ENCODE data around the gene MXD3.
"Not testable (repeated sequence)": the region's sequence is repeated elsewhere in the genome, so short reads cannot be mapped to it uniquely, and the experiment has no call there.

The MXD3 gene

GRCh38 chr5:177306674-177307543 is 4.8 kb downstream of the MXD3 start:
- Histone ChIP-seq H3K9me3 (ENCODE audit: control insufficient read depth, insufficient read depth, low read depth, low read length) (no peaks in the 10 kb centered on the region), H3K27ac (ENCODE audit: extremely low read depth, low read depth, low read length) (no peak overlapping the region)

GRCh38 chr5:177306103-177306640 is 5.5 kb downstream of the MXD3 start:
- not testable (repeated sequence) for H3K4me3 ChIP-seq (ENCODE audit: low read depth, low read length)
- TF ChIP-seq SCRT1 (tag by site-specific recombination; IDR thresholded peaks at IDR 0.05; ENCODE audit: borderline replicate concordance) = peak; percentile 55; the same call in 1 of the 2 replicates
- TF ChIP-seq SCRT2 (tag by site-specific recombination; IDR thresholded peaks at IDR 0.05) = peak; percentile 84
- TF ChIP-seq KLF1 (tag by site-specific recombination; IDR thresholded peaks at IDR 0.05) = 0 out of 2 replicates have a peak, but pooled peaks have one; percentile 8
- 0 out of 2 replicates have a peak, but pooled peaks have one; percentile 25 for TF ChIP-seq ZNF335 (tag by site-specific recombination; conservative IDR thresholded peaks at IDR 0.05)

More at GRCh38 chr5:177306674-177307543, 4.8 kb downstream of the MXD3 start:
- H3K4me1 ChIP-seq (ENCODE audit: control insufficient read depth, insufficient read depth, low read length) = peaks cover 11% of the 10 kb centered on the region
- no peak for TF ChIP-seq SP2 (tag by site-specific recombination; IDR thresholded peaks at IDR 0.05)
- TF ChIP-seq ZNF280D (tag by site-specific recombination; IDR thresholded peaks at IDR 0.05) = no peak
- TF ChIP-seq SCRT1 (tag by site-specific recombination; IDR thresholded peaks at IDR 0.05; ENCODE audit: borderline replicate concordance) = peak; percentile 64; the same call in 1 of the 2 replicates
- TF ChIP-seq ZNF391 (tag by site-specific recombination; IDR thresholded peaks at IDR 0.05; ENCODE audit: borderline replicate concordance, low read depth) = no peak
- 0 out of 2 replicates have a peak, but pooled peaks have one; percentile 20 for TF ChIP-seq ZNF341 (tag by site-specific recombination; IDR thresholded peaks at IDR 0.05; ENCODE audit: low read depth)
- TF ChIP-seq SCRT2 (tag by site-specific recombination; IDR thresholded peaks at IDR 0.05) = peak; percentile 71
- TF ChIP-seq ZNF223 (tag by site-specific recombination; IDR thresholded peaks at IDR 0.05) = no peak
- TF ChIP-seq CTCF (tag by site-specific recombination; IDR thresholded peaks at IDR 0.05) = peak; percentile 48; the same call in 1 of the 2 replicates
- peak; percentile 74 for TF ChIP-seq ZNF664 (tag by site-specific recombination; IDR thresholded peaks at IDR 0.05)
- ChIA-PET CTCF (interaction anchor here (0.6 to 1.0 kb wide), 3 partner anchors 65 to 195 kb away, joined by 3 read pairs; no protein-coding TSS in a partner anchor), POLR2A (interaction anchor here (0.5 to 1.5 kb wide), 4 partner anchors 9 to 155 kb away, joined by 3 read pairs; no protein-coding TSS in a partner anchor)
- H3K4me3 ChIP-seq (ENCODE audit: low read depth, low read length) = no peak overlapping the region
- peaks cover 4 to 55% of the 10 kb centered on the region in 2 experiments; a peak in 2 of 3 replicates for H3K36me3 ChIP-seq (ENCODE audit: control insufficient read depth in 2 of 2, insufficient read depth in 1 of 2, low read length in 2 of 2)

GRCh38 chr5:177304392-177305119 is 7.1 kb downstream of the MXD3 start:
- Histone ChIP-seq H3K4me3 (ENCODE audit: low read depth, low read length) (peak overlapping the region; percentile 90), H3K4me1 (ENCODE audit: control insufficient read depth, insufficient read depth, low read length) (peaks cover 9% of the 10 kb centered on the region), H3K9me3 (ENCODE audit: control insufficient read depth, insufficient read depth, low read depth, low read length) (no peaks in the 10 kb centered on the region), H3K36me3 (ENCODE audit: control insufficient read depth in 2 of 2, insufficient read depth in 1 of 2, low read length in 2 of 2) (peaks cover 4 to 67% of the 10 kb centered on the region in 2 experiments; a peak in 2 of 3 replicates), H3K27ac (ENCODE audit: extremely low read depth, low read depth, low read length) (peak overlapping the region; percentile 80)
- ChIA-PET CTCF (no interaction called here), POLR2A (no interaction called here)
- TF ChIP-seq ELK4 (IDR thresholded peaks at IDR 0.05; ENCODE audit: borderline replicate concordance, low read depth, low read length) (no peak), KLF9 (tag by site-specific recombination; IDR thresholded peaks at IDR 0.05; ENCODE audit: low read depth) (peak; percentile 50), ZNF366 (tag by site-specific recombination; conservative IDR thresholded peaks at IDR 0.05) (no peak), ZNF214 (tag by site-specific recombination; IDR thresholded peaks at IDR 0.05; ENCODE audit: borderline replicate concordance) (no peak), ZNF670 (tag by site-specific recombination; IDR thresholded peaks at IDR 0.05; ENCODE audit: low read depth) (no peak), ZNF324 (tag by site-specific recombination; IDR thresholded peaks at IDR 0.05) (no peak), ZNF473 (tag by site-specific recombination; IDR thresholded peaks at IDR 0.05) (no peak)

More at GRCh38 chr5:177306103-177306640, 5.5 kb downstream of the MXD3 start:
- POLR2A ChIA-PET; CTCF ChIA-PET; H3K27ac ChIP-seq (ENCODE audit: extremely low read depth, low read depth, low read length); H3K9me3 ChIP-seq (ENCODE audit: control insufficient read depth, insufficient read depth, low read depth, low read length): not testable (repeated sequence)
- peaks cover 11% of the 10 kb centered on the region for H3K4me1 ChIP-seq (ENCODE audit: control insufficient read depth, insufficient read depth, low read length)
- peaks cover 4 to 62% of the 10 kb centered on the region in 2 experiments; a peak in 2 of 3 replicates for H3K36me3 ChIP-seq (ENCODE audit: control insufficient read depth in 2 of 2, insufficient read depth in 1 of 2, low read length in 2 of 2)
